ENCODE data around the gene UBC. TPM values are rescaled to one million over a fixed set of nuclear protein-coding genes. Genes with fewer than 3 reads are reported as not detected.

The UBC gene
- total RNA-seq, 1 donor from 2014 or later, result 847 TPM

DNA sequence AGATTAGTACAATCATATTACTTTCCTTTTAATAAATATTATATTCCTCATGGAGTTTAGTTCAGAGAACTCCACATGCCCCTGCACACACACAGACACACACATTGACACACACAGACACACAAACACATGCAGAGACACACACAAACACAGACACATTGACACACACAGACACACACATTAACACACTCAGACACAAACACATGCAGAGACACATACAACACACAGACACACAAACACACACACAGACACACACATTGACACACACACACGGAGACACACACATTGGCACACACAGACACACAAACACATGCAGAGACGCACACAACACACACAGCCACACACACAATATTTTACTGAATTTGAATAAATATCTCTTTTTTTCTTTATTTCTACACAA is 38.3 kb downstream of the UBC start:
- intact Hi-C loops (cut with micrococcal nuclease), result no loop called here
- ATAC-seq (ENCODE audit: low read depth) (no peak), DNase-seq (no peak)
- no peaks in the 10 kb centered on the region for H3K36me3 Mint-ChIP-seq (ENCODE audit: low read depth)
- ChIA-PET CTCF (no interaction called here), POLR2A (no interaction called here)
- peaks cover 7% of the 10 kb centered on the region for H3K4me1 Mint-ChIP-seq
- TF ChIP-seq, protein P1, sequence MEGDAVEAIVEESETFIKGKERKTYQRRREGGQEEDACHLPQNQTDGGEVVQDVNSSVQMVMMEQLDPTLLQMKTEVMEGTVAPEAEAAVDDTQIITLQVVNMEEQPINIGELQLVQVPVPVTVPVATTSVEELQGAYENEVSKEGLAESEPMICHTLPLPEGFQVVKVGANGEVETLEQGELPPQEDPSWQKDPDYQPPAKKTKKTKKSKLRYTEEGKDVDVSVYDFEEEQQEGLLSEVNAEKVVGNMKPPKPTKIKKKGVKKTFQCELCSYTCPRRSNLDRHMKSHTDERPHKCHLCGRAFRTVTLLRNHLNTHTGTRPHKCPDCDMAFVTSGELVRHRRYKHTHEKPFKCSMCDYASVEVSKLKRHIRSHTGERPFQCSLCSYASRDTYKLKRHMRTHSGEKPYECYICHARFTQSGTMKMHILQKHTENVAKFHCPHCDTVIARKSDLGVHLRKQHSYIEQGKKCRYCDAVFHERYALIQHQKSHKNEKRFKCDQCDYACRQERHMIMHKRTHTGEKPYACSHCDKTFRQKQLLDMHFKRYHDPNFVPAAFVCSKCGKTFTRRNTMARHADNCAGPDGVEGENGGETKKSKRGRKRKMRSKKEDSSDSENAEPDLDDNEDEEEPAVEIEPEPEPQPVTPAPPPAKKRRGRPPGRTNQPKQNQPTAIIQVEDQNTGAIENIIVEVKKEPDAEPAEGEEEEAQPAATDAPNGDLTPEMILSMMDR (IDR thresholded peaks at IDR 0.05), result no peak
- no peak overlapping the region for H3K4me3 Mint-ChIP-seq
- no peaks in the 10 kb centered on the region for H3K9me3 Mint-ChIP-seq
- H3K27ac Mint-ChIP-seq, result no peak overlapping the region
- H3K27me3 Mint-ChIP-seq, result no peaks in the 10 kb centered on the region

DNA sequence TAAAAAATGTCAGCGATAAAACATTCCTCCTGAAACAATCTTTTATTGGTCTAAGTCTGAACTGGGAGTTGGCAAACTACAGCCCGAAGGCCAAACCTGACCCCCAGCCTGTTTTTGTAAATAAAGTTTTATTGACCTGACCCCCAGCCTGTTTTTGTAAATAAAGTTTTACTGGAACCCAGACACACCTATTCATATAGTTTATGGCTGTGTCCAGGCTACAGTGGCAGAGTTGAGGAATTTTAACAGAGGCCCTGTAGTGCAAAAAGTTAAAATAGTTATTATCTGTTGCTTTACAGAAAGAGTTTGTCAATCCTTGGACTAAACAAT is 38.7 kb downstream of the UBC start:
- TF ChIP-seq, protein P1 (IDR thresholded peaks at IDR 0.05), result no peak
- ChIA-PET POLR2A (no interaction called here), CTCF (no interaction called here)
- ATAC-seq (ENCODE audit: low read depth) (no peak), DNase-seq (no peak)
- intact Hi-C loops (cut with micrococcal nuclease), result no loop called here
- H3K4me1 Mint-ChIP-seq, result peaks cover 3% of the 10 kb centered on the region
- no peak overlapping the region for H3K4me3 Mint-ChIP-seq
- no peaks in the 10 kb centered on the region for H3K27me3 Mint-ChIP-seq
- H3K36me3 Mint-ChIP-seq (ENCODE audit: low read depth), result no peaks in the 10 kb centered on the region
- H3K9me3 Mint-ChIP-seq, result no peaks in the 10 kb centered on the region
- H3K27ac Mint-ChIP-seq, result no peak overlapping the region

DNA sequence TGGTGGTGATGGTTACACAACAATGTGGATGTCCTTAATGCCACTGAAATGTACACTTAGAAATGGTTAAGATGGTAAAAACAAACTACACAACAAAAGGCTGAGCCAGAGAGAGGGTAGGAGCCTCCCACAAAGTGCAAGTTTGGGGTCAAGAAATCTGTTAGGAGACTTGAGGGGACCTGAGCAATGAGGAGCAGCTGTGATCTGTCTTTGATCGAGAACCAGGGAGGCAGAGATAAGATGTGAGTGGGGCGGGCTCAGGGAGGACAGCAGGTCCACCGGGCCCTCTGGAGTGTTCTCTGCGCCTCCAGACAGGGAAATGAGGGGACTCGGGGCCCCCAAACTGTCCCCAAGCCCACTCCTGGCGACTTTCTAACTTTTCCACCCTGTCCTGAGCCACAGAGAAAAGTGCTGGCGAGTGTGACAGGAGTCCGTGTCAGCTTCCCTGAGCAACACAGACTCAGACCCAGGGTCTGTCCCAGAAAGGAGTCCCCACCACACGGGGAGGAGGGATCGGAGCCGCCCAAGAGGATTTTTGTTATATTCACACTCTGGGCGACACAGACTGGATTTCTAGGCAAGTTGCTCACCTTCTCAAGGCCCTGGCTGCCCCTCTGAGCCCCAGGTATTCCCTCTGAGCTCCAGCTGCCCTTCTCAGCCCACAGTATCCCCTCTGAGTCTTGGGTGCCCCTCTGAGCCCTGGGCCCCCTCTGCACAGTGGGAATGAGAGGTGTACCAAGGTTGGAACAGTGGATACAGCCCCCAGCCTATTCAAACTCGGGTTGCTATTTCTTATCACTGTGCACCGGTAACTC is 39.3 kb downstream of the UBC start:
- CTCF ChIA-PET, result no interaction called here
- Mint-ChIP-seq H3K27ac (no peak overlapping the region), H3K27me3 (no peaks in the 10 kb centered on the region), H3K4me3 (no peak overlapping the region), H3K9me3 (no peaks in the 10 kb centered on the region), H3K4me1 (peaks cover 3% of the 10 kb centered on the region), H3K36me3 (ENCODE audit: low read depth) (no peaks in the 10 kb centered on the region)
- intact Hi-C loops (cut with micrococcal nuclease), result no loop called here
- ATAC-seq (ENCODE audit: low read depth) (no peak), DNase-seq (no peak)
- TF ChIP-seq, protein P1 (IDR thresholded peaks at IDR 0.05), result no peak
- POLR2A ChIA-PET, result no interaction called here

DNA sequence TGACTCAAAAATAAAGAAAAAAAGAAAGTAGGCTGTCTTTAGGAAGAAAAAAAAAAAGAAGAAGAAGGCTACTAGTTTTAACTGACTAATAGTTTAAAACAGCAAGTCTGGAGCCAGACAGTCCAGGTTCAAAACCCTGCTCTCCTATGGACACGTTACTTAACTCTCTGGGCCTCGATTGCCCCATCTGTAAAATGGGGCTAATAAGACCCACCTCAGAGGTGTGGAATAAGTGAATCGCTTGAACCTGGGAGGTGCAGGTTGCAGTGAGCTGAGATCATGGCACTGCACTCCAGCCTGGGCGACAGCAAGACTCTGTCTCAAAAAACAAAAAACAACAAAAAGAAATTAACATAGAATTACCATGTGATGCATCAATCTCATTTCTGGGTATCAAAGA is 40.3 kb downstream of the UBC start:
- Mint-ChIP-seq H3K36me3 (ENCODE audit: low read depth) (no peaks in the 10 kb centered on the region), H3K4me3 (no peak overlapping the region), H3K4me1 (peaks cover 13% of the 10 kb centered on the region), H3K27me3 (no peaks in the 10 kb centered on the region), H3K9me3 (no peaks in the 10 kb centered on the region), H3K27ac (no peak overlapping the region)
- intact Hi-C loops (cut with micrococcal nuclease), result no loop called here
- ATAC-seq (ENCODE audit: low read depth), result no peak
- ChIA-PET CTCF (no interaction called here), POLR2A (interaction anchor here (0.7 kb wide), 1 partner anchor 257 kb away, joined by 5 read pairs; no protein-coding TSS in a partner anchor)
- no peak for DNase-seq
- TF ChIP-seq, protein P1 (IDR thresholded peaks at IDR 0.05), result no peak

DNA sequence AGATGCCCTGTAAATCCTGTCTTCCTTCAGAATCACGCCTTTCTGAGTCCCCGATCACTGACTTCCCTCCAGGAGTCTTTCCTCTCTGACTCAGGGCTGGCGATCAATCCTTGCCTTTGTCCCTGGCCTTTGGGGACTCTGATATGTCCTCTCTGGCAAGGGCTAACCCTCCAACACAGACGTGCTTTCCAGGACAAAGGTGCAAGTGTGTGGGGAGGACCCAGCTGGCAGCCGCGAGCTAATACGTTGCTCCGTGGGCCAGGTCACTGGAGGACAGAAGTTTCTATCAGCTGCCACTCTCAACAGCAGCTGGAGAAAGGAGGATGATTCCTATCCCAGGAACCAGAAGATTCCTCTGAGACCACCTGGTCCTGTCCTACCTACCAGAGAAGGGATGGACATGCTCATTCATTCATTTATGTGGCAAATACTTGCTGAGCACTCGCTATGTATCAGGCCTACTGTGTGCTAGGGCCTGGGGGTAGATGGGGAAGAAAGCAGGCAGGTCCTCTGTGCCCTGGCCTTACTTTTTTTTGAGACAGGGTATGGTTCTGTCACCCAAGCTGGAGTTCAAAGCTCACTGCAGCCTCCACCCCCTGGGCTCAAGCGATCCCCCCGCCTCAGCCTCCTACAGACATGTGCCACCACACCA is 42.3 kb downstream of the UBC start:
- H3K27ac Mint-ChIP-seq, result no peak overlapping the region
- ChIA-PET CTCF (no interaction called here), POLR2A (interaction anchor here (1.0 kb wide), 1 partner anchor 8 kb away, joined by 3 read pairs; the partner anchor contains the start of gene SCARB1)
- DNase-seq (no peak), ATAC-seq (ENCODE audit: low read depth) (no peak)
- H3K4me1 Mint-ChIP-seq, result peaks cover 21% of the 10 kb centered on the region
- H3K36me3 Mint-ChIP-seq (ENCODE audit: low read depth), result no peaks in the 10 kb centered on the region
- no peak overlapping the region for H3K4me3 Mint-ChIP-seq
- TF ChIP-seq, protein P1 (IDR thresholded peaks at IDR 0.05), result no peak
- no peaks in the 10 kb centered on the region for H3K27me3 Mint-ChIP-seq
- intact Hi-C loops (cut with micrococcal nuclease), result no loop called here
- H3K9me3 Mint-ChIP-seq, result no peaks in the 10 kb centered on the region

Measured in activated B cell treated with CpG ODN at 0.5 μM for 24 hours (primary cell).